ENCODE measurements around the gene ANKRD17. TPM values are rescaled to one million over a fixed set of nuclear protein-coding genes. Genes with fewer than 3 reads are reported as not detected.
A peak's percentile ranks its signal among the peaks of the same experiment; 100 is the strongest.

ANKRD17 gene
- total RNA-seq, 1 experiment from 2014 or later: 66.8 TPM

DNA sequence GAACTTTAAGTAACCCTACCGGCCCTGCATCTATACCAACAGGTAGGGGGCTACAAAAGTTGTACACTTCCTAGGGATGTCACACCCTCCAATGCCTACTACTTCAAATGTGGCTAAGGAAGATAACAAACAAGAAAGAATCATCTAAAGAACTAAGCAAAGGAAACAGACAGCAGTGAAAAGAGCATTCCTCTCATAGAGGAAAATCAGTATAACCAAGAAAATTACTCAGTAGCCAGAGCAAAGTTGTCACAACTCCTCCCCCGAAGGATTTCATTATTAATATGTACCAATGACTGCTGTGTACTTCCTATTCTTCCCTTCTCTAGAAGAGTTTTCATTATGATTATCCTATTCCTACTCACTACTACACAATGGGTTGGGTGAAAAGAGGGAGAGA lies 12.6 kb downstream of the ANKRD17 start:
- H3K36me3 Mint-ChIP-seq (ENCODE audit: insufficient read depth, unreplicated experiment): peaks cover 32% of the 10 kb centered on the region
- Histone ChIP-seq H3K4me3 (ENCODE audit: low read depth, low read length) (no peak overlapping the region), H3K27me3 (replicated peaks; ENCODE audit: control insufficient read depth, insufficient read depth, low read length) (no peaks in the 10 kb centered on the region), H3K36me3 (ENCODE audit: control insufficient read depth, insufficient read depth, low read length) (no peaks in the 10 kb centered on the region), H3K4me1 (no peaks in the 10 kb centered on the region), H3K9me3 (no peaks in the 10 kb centered on the region)
- H3K27me3 Mint-ChIP-seq (ENCODE audit: insufficient read depth, unreplicated experiment): no peaks in the 10 kb centered on the region
- TF ChIP-seq, protein P1, sequence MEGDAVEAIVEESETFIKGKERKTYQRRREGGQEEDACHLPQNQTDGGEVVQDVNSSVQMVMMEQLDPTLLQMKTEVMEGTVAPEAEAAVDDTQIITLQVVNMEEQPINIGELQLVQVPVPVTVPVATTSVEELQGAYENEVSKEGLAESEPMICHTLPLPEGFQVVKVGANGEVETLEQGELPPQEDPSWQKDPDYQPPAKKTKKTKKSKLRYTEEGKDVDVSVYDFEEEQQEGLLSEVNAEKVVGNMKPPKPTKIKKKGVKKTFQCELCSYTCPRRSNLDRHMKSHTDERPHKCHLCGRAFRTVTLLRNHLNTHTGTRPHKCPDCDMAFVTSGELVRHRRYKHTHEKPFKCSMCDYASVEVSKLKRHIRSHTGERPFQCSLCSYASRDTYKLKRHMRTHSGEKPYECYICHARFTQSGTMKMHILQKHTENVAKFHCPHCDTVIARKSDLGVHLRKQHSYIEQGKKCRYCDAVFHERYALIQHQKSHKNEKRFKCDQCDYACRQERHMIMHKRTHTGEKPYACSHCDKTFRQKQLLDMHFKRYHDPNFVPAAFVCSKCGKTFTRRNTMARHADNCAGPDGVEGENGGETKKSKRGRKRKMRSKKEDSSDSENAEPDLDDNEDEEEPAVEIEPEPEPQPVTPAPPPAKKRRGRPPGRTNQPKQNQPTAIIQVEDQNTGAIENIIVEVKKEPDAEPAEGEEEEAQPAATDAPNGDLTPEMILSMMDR (IDR thresholded peaks at IDR 0.05; ENCODE audit: insufficient read depth in 1 of 2, low read depth in 1 of 2, low read length in 1 of 2, severe bottlenecking in 1 of 2, unreplicated experiment in 1 of 2): no peak
- H3K4me1 Mint-ChIP-seq (ENCODE audit: low read depth, unreplicated experiment): peaks cover 23% of the 10 kb centered on the region
- no peak overlapping the region for H3K4me3 Mint-ChIP-seq (ENCODE audit: unreplicated experiment)
- intact Hi-C loops (cut with micrococcal nuclease; ENCODE audit: unreplicated experiment): no loop called here
- H3K9me3 Mint-ChIP-seq (ENCODE audit: unreplicated experiment): no peaks in the 10 kb centered on the region
- no peak overlapping the region for H3K27ac Mint-ChIP-seq (ENCODE audit: unreplicated experiment)
- POLR2A ChIA-PET: no interaction called here
- CTCF ChIA-PET: no interaction called here
- BruUV-seq (replicated peaks): no TSS peak
- no peak for DNase-seq

DNA sequence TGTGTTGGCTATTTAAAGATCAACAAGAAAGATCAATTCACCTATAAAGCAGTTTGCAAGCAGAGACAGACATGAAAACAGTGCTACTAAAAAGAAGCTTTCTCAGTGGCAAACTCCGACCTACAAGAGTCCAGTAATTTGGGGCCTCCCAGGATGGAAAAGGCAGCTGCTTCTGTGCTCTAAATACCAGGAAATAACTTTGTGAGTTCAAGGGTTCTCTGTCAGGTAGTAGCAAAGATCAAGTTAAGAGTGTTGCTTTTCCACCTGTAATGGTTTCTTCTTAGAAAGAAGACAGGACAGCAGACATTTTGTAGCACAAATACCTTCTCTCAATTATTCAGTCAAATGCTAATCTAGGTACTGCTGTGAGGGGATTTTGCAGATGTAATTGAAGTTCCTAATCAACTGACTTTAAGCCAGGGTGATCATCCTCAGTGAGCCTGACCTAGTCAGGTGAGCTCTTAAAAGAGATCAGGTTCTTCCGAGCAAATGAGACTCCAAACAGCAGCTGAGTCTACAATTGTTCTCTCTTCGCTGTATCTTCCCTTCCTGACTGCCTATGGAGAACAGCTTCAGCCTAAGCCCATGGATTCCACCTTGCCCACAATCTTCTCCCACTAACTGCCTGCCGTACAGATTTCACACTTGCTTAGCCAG lies 13.5 kb downstream of the ANKRD17 start:
- TF ChIP-seq, protein P1 (IDR thresholded peaks at IDR 0.05; ENCODE audit: insufficient read depth in 1 of 2, low read depth in 1 of 2, low read length in 1 of 2, severe bottlenecking in 1 of 2, unreplicated experiment in 1 of 2): no peak
- no TSS peak for BruUV-seq (replicated peaks)
- peaks cover 23% of the 10 kb centered on the region for H3K36me3 Mint-ChIP-seq (ENCODE audit: insufficient read depth, unreplicated experiment)
- no peak overlapping the region for H3K4me3 Mint-ChIP-seq (ENCODE audit: unreplicated experiment)
- intact Hi-C loops (cut with micrococcal nuclease; ENCODE audit: unreplicated experiment): no loop called here
- peak overlapping the region; percentile 48 for H3K27ac Mint-ChIP-seq (ENCODE audit: unreplicated experiment)
- CTCF ChIA-PET: no interaction called here
- H3K9me3 Mint-ChIP-seq (ENCODE audit: unreplicated experiment): no peaks in the 10 kb centered on the region
- POLR2A ChIA-PET: no interaction called here
- no peaks in the 10 kb centered on the region for H3K27me3 ChIP-seq (replicated peaks; ENCODE audit: control insufficient read depth, insufficient read depth, low read length)
- no peak for DNase-seq
- no peaks in the 10 kb centered on the region for H3K4me1 ChIP-seq
- peaks cover 23% of the 10 kb centered on the region for H3K4me1 Mint-ChIP-seq (ENCODE audit: low read depth, unreplicated experiment)
- no peak overlapping the region for H3K4me3 ChIP-seq (ENCODE audit: low read depth, low read length)
- H3K9me3 ChIP-seq: no peaks in the 10 kb centered on the region
- H3K36me3 ChIP-seq (ENCODE audit: control insufficient read depth, insufficient read depth, low read length): no peaks in the 10 kb centered on the region
- H3K27me3 Mint-ChIP-seq (ENCODE audit: insufficient read depth, unreplicated experiment): no peaks in the 10 kb centered on the region

DNA sequence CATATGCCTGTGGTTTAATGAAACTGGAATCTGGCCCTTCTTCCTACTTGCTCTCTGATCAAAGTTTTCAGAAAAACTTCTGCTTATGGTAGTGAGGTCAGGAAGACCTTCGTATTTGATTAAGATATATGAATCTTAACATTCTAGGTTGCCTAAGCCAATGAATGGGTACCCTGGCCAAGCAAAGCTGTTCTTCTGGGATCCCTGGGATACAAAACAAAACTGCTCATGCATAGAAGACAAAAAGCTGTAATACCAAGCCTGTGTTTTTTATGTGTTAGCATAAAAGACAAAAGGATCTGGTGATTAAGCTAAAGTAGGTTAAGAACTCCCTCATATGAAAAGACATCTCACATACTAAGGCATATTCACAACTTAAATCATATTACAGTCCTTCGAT lies 21.6 kb downstream of the ANKRD17 start:
- Histone ChIP-seq H3K9me3 (no peaks in the 10 kb centered on the region), H3K36me3 (ENCODE audit: control insufficient read depth, insufficient read depth, low read length) (no peaks in the 10 kb centered on the region), H3K4me1 (no peaks in the 10 kb centered on the region), H3K4me3 (ENCODE audit: low read depth, low read length) (no peak overlapping the region), H3K27me3 (replicated peaks; ENCODE audit: control insufficient read depth, insufficient read depth, low read length) (no peaks in the 10 kb centered on the region)
- intact Hi-C loops (cut with micrococcal nuclease; ENCODE audit: unreplicated experiment): no loop called here
- no peak overlapping the region for H3K4me3 Mint-ChIP-seq (ENCODE audit: unreplicated experiment)
- no peaks in the 10 kb centered on the region for H3K9me3 Mint-ChIP-seq (ENCODE audit: unreplicated experiment)
- CTCF ChIA-PET: no interaction called here
- POLR2A ChIA-PET: no interaction called here
- peaks cover 43% of the 10 kb centered on the region for H3K36me3 Mint-ChIP-seq (ENCODE audit: insufficient read depth, unreplicated experiment)
- no peak overlapping the region for H3K27ac Mint-ChIP-seq (ENCODE audit: unreplicated experiment)
- H3K4me1 Mint-ChIP-seq (ENCODE audit: low read depth, unreplicated experiment): peaks cover 8% of the 10 kb centered on the region
- BruUV-seq (replicated peaks): no TSS peak
- TF ChIP-seq, protein P1 (IDR thresholded peaks at IDR 0.05; ENCODE audit: insufficient read depth in 1 of 2, low read depth in 1 of 2, low read length in 1 of 2, severe bottlenecking in 1 of 2, unreplicated experiment in 1 of 2): no peak
- no peaks in the 10 kb centered on the region for H3K27me3 Mint-ChIP-seq (ENCODE audit: insufficient read depth, unreplicated experiment)
- no peak for DNase-seq

All from Caco-2 (cell line).